CD1c-positive myeloid dendritic cell (primary cell): ENCODE data around the gene FAM118B.

ENCODE experiments used
- DNase-seq: peaks from one replicate; pipeline ENCODE4 v3.0.0-alpha.2; 2016; ENCODE audit errors: extremely low spot score

FAM118B gene

DNA sequence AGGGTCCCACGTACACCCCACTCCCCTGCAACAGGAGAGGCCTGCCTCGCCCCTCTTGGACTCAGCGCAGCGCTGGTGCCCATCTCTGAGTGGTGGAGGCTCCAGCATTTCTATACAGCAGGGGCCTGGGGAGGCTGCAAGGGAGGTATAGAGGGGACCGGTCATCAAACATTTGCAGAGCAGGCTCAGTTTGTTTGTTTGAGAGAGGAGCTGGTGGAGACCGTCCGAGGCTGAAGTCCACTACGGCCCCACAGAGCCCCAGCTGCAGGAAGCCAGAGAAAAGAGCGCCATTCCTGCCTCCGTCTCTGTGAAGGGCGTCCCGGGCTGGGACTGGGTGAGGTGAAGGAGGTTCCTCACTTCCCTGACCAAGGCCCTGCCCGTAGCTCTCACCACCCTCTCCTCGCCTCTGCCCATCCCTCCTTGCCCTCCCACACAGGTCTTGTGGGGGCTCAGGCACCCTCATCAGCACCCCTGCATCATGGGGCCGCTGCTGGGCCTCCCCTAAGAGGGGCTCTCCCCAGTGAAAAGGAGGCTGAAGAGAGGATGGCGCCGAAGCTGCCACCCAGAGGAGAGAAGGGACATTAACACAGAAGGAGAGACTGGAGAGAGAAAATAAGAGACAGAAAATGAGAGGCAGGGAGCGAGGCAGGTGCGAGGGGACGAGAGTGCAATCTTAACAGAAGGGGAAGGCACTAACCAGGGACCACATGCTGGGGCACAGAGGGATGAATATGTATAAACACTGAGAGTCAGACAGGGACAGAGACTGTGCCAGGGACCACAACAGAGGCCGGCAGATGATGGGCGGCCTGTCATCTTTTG is 24.7 kb upstream of the FAM118B start:
- no peak for DNase-seq

DNA sequence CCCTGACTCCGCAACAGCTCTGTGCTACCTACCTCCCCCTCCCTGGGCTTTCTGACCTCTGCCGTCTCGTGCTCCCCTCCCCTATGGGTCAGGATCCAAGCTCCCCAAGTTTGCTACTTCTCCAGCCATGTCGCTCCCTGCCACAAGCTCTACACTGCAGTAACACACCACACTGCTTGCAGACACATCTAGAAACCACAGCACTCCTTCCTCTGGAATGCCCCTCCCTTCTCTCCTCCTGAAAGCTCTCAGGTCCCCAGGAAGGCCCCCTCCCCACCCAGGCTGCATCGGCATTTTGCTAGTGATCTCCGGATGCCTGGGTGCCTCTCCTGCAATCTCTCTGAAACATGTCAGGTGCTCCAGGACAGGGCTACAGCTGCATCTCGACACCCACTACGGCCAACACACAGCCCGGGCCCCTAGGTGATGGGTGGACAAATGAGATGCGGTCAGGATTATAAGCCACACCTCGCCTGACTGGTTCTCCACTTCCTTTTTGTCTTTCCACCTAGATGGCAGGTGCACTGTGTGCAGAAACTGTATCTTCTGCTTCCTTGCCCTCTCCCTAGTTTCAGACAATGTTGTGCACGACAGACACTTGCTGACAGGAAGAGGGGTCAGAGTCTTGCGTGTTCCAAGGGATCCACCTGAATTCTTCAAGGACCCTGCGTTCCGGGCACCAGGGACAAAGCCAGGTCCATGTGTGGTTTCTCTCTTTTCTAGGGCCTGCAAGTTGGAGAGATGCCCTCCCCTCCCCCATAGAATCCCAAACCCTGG is 23.1 kb upstream of the FAM118B start:
- no peak for DNase-seq

DNA sequence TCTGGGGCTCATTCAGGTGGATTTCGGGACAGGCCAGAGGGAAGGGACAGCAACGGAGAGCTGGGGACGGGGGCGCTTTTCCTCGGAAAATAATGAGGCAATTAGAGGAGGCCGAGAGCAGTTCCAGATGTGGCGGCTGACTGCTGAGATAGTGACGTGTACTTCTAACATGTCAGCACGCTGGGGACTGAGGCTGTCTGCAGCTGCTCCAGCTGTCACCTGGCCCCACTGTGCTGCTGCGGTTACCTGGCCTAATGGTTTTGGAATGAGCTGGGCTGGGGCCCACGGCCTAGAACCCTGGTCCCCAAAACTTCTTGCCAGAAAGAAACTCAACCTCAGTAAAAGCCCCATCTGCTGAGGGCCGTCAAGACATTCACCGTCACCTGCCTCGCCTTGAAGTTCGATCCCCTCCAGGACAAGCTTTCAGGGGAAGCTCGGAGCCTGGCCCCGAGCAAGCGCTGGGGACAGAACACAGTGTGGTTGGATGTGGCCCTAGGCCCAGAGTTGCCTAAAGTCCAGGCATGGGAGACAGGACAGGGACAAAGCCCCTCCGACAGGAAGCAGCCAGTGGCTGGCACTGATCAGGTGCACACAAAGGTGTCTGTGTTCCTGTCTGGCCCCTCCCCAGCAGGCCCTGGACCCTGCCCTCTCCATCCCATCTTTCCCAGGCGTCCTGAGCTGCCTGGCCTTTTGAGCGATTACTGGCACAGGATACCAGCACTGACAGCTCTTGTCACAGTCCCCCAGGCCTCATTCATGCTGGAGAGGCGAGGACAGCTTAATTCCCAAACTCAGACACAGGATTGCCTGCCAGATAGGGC is 22.3 kb upstream of the FAM118B start:
- no peak for DNase-seq

DNA sequence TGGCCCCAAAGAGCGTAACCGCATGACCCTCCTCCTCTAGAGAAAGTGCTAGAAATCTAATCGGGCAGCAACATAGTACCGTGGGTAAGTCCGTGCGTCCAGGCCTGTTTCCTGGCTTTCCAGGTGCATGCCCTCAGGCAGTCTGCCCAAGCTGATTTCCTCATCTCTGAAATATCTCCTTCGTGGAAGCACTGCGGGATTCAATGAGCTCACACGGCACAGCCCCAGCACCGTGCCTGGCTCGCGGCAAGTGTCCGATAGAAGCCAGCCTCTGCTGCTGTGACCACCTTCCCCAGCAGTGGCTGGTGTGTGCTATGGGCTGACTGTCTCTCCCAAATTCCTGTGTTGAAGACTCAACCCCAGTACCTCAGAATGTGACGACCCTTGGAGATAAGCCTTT is 20.8 kb upstream of the FAM118B start:
- DNase-seq, result no peak

DNA sequence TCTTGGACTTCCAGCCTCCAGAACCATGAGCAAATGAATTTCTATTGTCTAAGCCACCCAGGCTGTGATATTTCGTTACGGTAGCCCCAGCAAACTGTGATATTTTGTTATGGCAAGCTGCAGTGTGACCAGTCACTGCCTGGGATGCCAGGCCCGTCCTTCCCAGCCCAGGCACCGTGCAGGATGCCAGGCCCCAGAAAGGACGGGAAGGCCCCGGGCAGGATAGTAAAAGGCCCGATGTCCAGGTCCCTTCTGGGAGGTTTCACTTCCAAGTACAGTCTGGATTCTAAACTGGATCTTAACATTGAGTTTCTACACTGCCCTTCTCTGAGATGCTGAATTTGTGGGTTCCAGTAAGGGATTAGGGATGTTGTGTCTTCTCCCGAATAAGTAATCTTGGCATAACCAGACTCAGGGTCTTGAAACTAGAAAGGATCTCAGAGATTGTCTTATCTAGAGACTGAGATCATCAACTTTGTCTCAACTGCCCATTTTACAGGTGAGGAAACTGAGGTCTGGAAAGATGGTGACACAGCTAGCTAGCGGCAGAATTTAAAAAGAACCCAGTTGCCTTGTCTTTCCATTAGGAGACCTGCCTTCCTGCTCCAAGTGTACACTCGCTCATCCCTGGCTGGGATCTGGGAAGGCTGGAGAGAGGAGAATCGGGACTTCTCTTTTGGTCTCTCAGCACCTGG is 20.1 kb upstream of the FAM118B start:
- DNase-seq, result no peak

DNA sequence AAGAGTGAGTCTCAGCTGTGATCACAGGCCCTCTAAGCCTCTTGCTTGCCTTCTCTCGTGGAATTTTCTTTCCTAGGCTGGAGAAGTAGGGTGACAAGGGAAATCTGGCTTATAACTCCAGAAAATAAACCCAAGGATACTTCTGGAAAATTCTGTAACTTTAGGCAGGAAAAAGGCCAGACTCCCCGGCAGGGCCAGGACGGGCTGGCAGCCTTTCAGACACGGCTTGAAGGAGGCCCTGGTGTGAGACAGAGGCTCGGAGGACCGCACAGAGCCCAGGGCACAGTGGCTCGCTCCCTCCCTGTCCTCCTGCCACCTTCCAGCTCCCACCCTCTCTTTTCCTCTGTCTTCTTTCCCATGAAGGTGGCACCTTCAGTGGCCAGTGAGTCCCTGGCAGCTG is 19.2 kb upstream of the FAM118B start:
- no peak for DNase-seq

DNA sequence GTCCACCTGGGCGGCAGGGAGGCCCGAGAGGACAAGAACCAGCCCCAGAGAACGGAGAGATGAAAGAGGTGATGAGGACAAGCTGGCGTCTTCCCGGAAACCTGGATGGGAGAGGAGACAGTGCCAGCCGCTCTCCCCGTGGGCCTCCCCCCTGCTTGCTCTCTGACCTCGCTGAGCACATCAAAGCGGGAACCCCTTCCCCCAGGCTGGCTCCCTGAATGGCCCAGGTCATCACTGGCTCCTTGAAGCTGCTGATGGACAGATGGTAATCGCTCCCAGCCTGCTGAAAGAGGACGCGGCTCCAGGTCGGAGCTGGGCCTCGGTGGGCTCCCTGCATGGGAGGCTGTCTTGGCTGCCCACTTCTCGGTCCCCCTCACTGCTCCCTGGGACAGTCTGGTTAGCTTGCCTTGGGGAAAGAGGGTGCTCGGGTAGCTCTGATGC is 18.5 kb upstream of the FAM118B start:
- DNase-seq, result no peak

DNA sequence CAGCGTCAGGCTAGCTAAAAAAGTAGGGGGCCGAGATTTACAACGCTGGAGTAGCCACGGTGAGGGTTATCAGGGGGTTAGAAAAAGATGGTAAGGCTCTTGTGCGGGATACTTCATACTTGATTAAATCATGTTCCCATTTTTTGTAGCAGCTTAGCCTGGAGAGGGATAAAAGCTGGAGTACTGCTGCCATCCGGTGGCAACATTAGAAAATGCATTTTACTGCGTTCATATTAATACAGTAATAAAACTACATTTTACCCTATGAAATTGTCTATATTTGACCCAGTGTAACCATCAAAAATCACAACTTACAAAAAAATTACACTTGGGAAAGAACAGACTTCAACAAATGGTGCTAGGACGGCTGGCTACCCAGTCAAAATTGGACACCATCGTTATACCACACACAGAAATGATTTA is 17.4 kb upstream of the FAM118B start:
- peak; percentile 55 for DNase-seq

DNA sequence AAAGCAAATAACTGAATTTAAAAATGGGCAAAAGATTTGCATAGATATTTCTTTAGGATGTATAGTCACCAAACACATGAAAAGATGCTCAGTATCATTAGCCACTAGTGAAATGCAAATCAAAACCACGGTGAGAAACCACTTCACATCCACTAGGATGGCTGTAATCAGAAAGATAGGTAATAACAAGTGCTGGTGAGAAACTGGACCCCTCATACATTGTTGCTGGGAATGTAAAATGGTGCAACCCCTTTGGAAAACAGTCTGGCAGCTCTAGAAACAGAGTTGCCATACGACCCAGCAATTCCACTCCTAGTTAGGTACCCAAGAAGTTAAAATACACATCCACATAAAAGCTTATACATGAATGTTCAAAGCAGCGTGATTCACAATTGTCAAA is 16.5 kb upstream of the FAM118B start:
- DNase-seq, result no peak

DNA sequence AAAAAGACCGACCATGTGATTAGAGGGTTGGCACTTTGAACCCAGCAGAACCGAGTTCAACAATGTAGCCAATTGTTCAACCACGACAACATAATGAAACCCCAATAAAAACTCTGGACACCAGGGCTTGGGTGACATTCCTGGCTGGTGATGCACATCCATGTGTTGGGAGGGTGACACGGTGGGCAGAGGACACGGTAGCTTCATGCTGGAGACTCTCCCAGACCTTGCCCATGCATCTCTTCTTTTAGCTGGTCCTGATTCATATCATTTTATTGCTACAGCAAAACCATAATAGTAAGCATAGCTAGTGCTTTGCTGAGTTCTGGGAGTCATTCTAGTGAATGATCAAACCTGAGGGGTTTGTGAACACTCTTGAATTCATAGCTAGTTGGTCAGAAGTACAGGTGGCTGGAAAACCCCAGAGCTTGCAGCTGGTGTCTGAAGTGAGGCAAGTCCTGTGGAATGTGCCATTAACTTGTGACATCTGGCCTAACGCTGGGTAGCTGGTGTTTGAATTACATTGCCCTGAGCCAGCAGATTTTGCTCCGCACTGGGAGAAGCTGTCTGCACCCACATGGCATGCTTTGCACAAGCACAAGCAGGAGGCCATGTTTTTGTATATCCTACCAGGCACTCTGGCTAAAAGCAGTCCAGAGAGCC is 14.2 kb upstream of the FAM118B start:
- no peak for DNase-seq

DNA sequence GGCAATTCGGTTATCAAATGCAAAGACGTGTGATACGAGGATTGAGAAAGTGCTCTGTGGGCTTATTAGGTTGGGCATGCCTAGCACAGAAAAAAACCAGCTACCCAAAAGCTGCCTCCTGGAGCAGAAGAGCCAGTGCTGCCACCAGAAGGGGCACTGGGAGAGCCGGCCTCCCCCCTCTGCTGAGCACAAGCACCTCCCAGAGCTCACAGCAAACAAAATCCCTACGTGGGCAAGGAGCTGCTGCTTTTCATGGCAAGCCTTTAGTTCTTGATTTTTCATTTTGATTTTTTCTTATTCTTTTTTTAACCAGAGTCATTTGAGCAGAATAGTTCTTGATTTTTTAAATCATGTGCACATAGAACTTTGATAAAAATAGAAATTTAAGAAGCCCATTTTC is 12.9 kb upstream of the FAM118B start:
- DNase-seq, result no peak

DNA sequence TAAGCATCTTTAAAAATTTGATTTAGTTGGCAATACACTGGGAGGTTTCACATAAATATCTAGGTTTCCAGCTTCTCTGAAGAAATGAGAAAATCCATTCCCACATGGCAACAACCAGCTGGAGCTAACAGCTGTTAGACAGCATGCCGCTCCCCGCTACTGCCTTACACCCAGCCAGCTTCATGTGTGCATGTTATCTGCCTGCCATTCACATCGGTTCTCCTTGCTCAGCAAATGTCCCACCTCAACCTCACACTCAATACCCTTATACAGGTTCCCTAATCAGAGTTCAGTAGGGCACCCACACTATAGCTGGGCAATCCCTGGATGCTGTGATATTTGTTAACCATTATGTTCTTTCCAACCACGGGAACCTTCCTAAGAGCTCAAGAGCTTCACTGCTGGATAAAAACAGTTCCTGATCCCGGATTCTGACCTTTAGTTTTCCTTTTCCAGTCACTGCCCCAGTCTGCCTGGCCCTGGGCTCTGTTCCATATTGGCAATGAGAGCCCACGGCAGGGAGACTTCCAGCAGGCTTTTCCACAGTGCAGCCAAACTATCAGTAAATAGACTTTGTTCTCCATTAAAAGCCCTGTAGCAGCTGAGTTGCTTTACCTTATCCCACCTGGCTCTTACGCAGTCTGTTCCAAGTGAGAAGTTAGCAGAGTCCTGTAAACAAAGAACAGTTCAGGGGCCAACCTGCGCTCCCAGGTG is 8.8 kb upstream of the FAM118B start:
- DNase-seq, result no peak

DNA sequence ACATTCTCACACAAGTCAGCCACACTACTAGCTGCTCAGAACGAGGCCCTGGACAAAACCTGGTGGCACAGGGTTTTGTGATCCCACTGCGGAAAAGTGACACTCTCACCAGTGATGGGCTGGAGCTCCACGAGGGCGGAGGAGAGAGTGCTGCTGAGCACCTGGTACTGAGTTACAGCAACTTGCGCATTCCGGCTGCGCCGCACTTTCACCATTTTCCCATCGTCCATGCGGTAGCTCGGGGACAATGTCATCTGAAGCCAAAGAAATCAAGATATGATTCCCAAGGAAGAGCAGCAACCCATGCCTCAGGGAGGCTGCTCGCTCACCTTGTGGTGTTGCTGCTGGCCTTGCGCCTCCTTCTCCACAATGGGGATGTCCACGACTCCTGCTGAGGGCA is 6.2 kb upstream of the FAM118B start:
- DNase-seq, result no peak

DNA sequence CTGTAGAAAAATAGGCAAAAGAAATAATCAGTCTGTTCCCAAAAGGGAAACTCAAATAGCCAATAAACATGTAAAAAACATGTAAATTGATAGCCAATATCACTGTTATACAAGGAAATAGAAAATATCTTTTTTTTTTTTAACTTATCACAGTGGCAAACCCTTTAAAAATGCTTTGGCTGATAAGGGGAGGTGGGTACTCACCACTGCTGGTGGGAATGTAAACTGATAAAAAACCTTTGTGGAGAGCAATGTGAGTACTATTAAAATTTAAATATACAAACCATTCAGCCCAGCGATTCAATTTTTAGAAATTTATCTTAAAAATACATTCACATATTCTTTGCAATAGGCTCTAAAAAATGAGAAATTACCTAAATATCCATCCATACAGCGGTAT is 3.7 kb upstream of the FAM118B start:
- no peak for DNase-seq

DNA sequence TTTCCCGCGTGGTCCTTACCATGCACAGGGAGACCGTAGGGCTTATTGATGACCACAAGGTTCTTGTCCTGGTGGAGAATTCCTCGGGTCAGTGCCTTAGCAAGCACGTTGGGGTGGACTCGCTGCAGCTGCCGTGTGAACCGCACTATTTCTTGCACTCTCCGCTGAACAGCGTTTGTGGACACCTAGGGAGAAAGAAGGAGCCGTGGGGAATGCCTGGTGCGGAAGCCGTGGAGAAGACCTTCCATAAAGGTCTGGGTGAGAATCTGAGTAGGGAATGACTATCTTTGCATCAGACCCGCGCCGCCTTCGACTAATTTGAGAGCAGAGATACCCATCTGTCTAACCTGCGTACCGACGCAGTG is 729 bp upstream of the FAM118B start:
- no peak for DNase-seq

DNA sequence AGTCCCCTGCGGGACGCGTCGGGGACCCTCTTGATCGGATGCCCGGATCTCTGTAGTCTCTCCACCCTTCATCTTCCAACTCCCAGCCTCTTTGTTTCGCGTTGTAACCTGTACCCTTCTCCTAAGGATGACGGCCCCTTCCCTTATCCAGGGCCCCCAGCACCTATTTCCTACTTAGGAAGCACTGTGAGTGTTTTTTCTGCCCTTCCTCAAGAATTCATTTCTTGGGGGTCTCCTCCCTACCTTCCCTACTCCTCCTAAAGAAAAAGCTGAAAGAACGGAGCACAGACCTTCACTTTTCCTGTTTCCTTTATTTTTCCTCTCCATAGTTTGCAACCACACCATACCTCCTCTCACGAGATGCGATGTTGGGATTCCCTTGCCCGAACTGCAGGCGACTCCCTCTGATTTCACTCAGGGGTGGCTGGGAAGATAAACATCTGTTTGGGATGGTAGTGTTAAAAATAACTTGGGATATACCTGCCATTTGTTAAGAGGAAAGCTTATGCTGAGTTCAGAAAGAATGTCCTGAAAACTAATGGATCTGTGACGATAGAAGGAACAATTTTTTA is 593 bp downstream of the FAM118B start:
- DNase-seq, result no peak

DNA sequence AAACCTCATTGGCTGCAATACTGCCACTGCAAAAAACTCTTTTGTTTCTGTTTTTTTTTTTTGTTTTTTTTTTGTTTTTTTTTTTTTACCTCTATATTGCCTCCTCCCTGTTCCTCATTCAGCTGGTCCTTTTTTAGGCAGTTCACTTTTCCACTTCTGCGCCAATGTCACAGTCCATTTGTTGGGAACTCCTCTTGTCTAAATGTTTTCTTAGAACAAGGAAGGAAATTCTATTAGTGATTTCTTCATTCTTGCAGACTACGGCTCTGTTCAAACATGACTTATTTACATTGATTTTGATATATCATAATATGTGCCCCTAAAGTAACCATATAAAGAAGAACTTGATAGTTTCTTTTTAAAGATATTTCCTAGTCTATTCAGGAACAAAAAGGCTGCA is 2.9 kb downstream of the FAM118B start:
- DNase-seq, result peak; percentile 72

DNA sequence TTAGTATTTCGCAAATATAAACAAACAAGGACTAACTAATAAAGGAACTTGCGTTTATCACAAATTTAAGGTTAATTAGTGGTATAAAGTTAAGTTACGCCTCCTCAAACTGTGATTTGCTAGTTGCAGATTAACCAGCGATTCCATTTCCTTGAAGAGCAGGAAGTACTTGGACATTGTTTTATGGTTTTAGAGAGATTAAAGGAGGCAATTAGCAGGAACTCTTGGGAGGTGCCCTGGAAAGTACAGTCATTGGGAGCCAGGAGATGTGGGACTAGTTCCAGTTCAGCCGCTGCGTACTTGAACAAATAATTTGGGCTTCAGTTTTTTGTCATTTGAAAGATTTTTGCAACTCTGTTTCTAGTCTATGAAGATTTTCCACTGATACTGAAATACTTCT is 3.3 kb downstream of the FAM118B start:
- DNase-seq, result peak; percentile 21

DNA sequence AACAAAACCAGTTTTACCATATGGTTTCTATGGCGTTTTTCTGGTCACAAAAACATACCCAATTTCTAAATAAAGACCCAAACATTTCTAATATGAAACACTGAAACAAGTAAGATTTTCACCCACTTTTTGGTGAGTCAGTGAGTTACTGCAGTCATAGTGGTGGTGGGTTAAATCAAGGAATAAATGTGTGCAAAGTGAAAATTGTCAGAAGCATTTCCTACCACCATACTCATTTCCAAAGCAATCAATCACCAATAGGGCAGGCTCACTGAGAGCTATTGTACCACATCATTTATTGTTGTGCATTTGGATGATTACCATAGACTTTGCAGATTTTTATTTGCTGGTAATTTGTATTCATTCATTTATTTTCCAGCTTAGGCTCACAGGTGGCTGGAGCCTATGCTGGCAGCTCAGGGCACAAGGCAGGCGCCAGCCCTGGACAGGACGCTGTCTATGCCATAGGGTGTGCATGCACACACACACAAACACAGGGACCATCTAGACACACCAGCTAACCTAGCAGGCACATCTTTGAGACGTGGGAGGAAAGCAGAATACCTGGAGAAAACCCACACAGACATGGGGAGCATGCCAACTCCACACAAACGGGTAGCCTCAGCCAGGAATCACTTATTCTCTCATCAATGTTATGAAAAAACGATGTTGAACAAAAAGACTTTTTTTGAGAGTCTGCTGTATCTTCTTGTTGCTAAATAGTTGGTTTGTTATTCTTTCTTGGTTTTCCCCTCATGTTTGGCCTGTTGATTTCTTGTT is 5.1 kb downstream of the FAM118B start:
- DNase-seq, result no peak
